GM12865 (cell line): ENCODE results near the gene GNAL.

ENCODE experiments used
- DNase-seq: peaks from one replicate; pipeline ENCODE4 v3.0.0; 2010; ENCODE audit warnings: low read depth
- H3K4me3 ChIP-seq: 2 replicates; pipeline ENCODE4 v1.5.1; 2011; ENCODE audit warnings: mild to moderate bottlenecking, low read depth, low read length, control low read depth
- CTCF ChIP-seq: IDR thresholded peaks from 2 replicates; pipeline ENCODE4 v1.5.1; 2011; ENCODE audit warnings: low read length, control low read depth, low read depth, inconsistent platforms; ENCODE audit not compliant: insufficient read depth; ENCODE audit errors: missing control alignments

GNAL gene

GRCh38 chr18:11927497-11927896 lies 238.4 kb downstream of the GNAL start:
- DNase-seq: no peak
- TF ChIP-seq CTCF: no peak
- H3K4me3 ChIP-seq: no peak overlapping the region

GRCh38 chr18:11932393-11932792 lies 243.3 kb downstream of the GNAL start:
- no peak for DNase-seq
- TF ChIP-seq CTCF: no peak
- H3K4me3 ChIP-seq: no peak overlapping the region
